ENCODE measurements around the gene ZNF793.
A peak's percentile ranks its signal among the peaks of the same experiment; 100 is the strongest.

The ZNF793 gene

DNA sequence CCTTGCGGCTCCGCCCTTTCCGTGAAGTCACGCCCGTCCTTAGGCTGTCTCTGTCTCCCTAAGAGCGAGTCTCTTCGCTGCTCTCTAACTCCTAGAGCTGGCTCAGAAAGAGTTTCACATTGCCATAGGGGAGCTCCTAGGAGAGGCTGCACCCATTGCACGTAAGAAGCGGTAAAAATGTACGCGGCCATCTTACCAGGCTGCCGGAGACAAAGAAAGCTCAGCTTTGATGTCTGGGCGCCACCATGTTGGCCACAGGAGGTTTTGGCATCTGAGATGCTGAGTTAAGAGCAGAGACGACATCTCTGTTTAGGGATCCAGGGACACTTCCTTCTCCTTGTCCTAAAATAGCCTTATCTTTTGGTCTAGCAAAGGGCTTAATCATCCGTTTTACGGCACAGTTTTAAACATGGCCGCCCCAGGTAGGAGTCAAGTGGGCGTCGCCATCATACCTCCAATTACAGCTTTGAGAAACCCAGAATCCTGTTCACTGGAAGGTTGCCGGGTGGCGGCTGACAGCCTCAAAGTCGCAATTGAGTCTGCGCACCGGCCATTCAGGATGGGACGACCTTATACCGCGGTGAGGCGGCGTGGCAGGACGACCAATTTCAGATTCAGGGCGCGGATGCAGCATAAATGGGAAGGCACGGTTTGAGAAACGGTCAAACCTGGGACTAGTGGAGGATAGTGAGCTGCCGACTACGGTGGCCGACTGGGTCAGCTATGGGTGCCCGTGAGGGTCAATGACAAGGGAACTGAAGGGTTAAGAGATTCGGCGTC is at the start of gene ZNF793:
Gene ZNF793, plus strand, starts transcription at position 553 of the 780 bp plus-strand sequence. CDS start 16,501 bp downstream, outside the sequence.
- DNase-seq, result peak; percentile 83 to 88

DNA sequence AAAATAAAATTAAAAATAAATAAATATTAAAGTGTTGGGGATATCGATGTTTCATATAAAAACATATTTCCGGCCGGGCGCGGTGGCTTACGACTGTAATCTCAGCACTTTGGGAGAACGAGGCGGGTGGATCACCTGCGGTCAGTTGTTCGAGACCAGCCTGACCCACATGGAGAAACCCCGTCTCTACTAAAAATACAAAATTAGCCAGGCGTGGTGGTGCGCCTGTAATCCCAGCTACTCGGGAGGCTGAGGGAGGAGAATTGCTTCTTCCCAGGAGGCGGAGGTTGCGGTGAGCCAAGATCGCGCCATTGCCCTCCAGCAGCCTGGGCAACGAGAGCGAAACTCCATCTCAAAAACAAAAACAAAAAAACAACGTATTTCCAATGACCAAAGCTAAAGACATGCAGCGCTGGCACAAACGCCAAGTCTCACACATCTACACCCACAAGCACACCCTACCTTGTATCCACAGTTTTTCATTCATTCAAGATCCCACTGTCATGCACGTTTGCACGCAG is 40.4 kb upstream of the ZNF793 start:
- DNase-seq, result no peak

GRCh38 chr19:37466798-37467607 is 39.7 kb upstream of the ZNF793 start, which contains the start of gene ZNF569:
Gene ZNF569 (minus strand): TSS chr19:37467444. CDS start chr19:37444921, 22,523 bp downstream.
- peak; percentile 95 to 96 for DNase-seq

DNA sequence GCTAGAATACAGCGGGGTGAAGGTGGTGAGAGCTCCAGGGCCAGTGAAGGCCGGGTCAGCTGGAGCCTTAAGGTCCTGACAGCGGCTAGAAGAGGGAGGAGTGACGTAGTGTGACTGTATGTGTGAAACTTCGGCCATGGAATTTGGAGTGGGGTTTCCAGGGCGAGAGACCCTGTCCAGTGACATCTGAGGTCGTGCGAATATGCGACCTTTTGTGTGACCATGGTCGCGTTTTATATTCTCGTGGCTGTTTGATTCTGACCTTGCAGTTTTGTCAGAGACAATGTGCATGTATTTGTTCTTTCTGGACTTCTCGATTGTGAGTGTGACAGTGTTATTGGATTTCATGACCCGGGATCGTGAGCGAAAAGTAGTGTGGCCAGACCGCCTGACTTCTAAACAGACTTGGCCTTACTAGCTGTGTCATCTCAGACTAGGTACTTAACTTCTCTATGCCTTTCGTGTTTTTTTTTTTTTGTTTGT is 39.1 kb upstream of the ZNF793 start:
- no peak for DNase-seq

DNA sequence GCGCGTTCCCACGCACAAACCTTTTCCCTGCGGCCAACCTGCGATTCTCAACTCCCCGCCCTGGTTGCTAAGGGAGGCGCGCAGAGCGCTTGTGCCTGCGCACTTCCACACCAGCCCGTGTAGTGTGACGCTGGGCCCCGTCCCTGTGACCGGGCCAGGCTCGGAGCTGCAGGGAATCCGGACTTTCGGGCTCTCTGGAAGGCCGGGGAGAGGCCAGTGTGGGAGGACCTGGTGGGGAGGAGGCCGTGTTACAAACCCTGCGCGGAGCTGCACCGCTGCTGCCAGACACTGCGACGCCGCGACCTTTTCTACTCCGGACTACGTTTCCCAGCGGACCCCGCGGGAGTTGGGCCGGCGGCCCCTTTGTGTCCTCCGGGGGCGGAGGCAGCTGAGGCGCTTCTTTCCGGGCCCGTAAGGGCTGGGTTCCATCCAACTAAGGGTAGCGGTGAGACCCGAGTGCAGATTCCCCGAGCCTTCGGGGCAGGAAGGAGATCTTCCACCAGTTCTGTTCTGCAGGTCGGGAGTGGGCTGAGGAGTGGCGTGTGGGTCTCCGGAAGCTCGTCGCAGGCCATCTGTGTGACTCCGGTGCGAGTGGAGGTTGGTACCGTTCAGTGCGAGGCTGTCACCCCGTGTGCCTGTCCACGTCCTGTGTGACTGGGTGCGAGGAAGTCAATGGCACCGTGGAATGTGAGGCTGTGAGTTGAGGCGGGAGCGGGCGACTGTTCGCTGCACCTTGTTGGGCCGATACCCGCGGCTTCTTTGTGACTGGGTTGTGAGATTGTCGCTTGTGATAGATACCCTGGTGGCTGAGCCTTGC is 37.6 kb upstream of the ZNF793 start, which contains the start of gene ZNF570:
Gene ZNF570, plus strand, starts transcription at position 396 of the 817 bp plus-strand sequence. CDS start 999 bp downstream, outside the sequence.
- DNase-seq, result peak; percentile 81 to 91

- DNase-seq, result no peak
These were observed 36.5 kb upstream of the ZNF793 start for GRCh38 chr19:37470216-37470615.

GRCh38 chr19:37472165-37472564 is 34.6 kb upstream of the ZNF793 start:
- DNase-seq, result no peak

- no peak for DNase-seq
These were observed 22.2 kb upstream of the ZNF793 start for GRCh38 chr19:37484406-37485168.

DNA sequence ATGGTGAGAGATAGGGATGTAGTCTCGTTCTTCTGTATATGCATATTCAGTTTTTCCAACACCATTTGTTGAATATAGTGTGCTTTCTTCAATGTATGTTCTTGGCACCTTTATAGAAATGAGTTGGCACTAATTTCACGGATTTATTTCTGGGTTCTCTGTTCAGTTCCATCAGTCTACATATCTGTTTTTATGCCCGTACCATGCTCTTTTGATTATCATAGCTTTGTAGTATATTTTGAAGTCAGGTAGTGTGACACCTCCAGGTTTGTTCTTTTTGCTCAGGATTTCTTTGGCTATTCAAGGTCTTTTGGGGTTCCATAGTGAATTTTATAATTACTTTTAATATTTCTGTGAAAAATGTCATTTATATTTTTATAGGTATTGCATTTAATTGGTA is 14.5 kb upstream of the ZNF793 start:
- DNase-seq, result no peak

- peak in 1 of 2 experiments; percentile 55 for DNase-seq
These were observed 767 bp upstream of the ZNF793 start for GRCh38 chr19:37505958-37506386.

DNA sequence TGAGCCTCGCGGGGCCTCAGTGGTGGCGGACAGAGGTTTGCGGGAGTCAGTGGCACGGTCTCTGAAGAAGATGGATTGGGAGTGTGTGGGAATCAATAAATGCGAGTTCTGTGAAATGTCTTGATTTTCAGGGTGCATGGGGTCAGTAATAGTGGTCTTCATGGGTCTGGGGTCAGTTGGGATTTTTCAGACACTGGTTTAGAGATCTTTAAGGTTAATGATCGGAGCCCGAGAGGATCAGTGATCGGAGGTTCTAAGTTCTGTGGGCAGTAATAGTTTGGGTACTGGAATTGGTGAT is 377 bp downstream of the ZNF793 start:
- DNase-seq, result no peak

GRCh38 chr19:37511186-37511585 is 4.4 kb downstream of the ZNF793 start:
- DNase-seq, result no peak

DNA sequence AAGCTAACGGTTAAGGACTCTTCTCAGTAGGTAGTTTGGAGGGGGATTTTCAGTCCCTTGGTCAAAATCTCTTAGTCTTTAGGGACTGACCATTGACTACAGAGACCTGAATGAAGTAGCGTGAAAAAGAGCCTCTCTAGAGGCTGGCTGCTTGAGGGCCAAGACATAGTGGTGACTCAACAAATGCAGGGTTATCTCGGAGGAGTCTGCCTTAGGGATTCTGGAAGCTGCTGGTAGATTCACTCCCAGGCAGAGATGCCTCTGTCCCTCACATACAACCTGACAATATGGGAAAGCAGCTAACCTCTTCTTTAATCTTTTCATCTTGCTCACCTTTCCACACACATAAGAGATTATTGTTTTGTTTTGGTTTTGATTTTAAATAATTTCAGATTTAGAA is 5.1 kb downstream of the ZNF793 start:
- DNase-seq, result no peak

DNA sequence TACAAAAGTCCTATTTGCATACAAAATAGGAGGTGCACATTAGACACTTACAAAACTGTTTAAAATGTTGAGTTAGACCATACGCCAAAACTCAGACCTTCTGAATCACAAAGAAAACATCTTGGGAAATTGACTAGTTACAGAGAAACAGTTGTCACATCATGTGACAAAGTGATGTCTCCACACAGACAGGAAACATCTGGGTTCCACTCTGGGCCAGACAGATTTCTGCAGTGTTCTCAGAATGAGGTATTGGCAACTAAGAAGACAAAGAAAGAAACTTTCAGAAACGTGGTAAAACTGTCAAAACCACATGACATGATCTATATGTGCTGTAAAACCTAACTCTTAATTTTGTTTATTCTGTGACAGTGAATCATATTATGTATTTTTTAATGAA is 6.7 kb downstream of the ZNF793 start:
- DNase-seq, result no peak

DNA sequence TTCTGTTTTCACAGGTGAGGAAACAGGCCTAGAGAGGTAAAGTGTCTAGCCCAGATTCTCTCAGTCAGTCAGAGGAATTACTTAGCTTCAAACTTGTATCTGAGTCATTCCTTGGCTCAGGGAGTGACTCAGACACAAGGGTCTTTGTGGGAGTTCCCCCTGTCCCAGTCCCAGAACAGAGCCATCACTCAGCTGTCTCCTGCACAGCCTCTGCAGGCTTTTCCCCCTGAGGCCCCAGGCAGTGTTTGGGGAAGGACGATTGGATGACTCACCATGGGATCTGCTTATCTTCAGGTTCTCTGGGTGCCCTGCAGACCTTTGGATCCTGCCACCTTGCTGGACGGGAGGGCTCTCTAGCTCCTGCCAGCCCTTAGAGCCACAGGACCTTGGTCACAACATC is 13.2 kb downstream of the ZNF793 start:
- DNase-seq, result no peak

GRCh38 chr19:37537391-37537947 is 30.7 kb downstream of the ZNF793 start:
- no peak for DNase-seq

GRCh38 chr19:37551129-37551993 is 44.6 kb downstream of the ZNF793 start:
- DNase-seq, result no peak

DNA sequence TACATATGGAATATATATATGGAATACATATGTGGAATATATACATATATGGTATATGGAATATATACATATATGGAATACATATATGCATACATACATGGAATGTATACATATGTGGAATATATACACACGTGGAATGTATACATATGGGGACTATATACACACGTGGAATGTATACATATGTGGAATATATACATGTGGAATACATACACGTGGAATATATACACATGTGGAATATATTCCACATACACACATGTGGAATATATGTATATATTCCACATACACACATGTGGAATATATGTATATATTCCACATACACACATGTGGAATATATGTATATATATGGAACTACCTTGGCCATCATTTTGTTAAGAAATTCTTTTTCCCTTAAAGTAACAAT is 56.8 kb downstream of the ZNF793 start:
- DNase-seq, result no peak

- DNase-seq, result no peak
These were observed 58.1 kb downstream of the ZNF793 start for GRCh38 chr19:37564624-37565369.

DNA sequence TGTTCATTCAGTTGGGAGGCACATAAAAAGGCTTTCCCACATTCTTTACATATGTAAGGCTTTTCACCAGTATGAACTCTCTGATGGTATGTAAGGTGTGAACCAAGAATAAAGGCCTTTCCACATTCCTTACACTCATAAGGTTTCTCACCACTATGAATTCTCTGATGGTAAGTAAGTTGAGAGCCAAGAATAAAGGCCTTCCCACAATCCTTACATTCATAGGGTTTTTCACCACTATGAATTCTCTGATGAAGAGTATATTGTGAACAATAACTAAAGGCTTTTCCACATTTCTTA is 58.6 kb downstream of the ZNF793 start:
- no peak for DNase-seq
